ENCODE results near the gene HNRNPH1.
A peak's percentile ranks its signal among the peaks of the same experiment; 100 is the strongest.

DNA sequence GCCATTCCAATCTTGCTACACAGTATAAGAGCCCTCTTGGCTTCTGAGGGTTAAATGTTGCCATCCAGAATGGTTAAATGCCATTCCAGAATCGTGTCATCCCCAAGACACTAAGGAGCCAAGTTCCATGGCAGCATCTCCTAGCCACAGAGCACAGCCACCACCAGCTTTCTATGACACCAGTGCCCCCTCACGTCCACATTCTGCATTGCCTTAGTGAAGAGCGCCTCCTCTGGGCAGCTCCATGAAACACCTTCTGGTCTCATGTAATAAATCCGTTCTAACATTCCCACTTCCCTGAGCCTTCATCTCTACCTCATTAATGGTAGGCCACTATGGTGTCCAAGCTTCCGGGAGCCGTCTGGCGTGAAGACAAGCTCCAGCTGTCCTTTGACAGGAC is 44.9 kb upstream of the HNRNPH1 start:
- TF ChIP-seq, protein P1, sequence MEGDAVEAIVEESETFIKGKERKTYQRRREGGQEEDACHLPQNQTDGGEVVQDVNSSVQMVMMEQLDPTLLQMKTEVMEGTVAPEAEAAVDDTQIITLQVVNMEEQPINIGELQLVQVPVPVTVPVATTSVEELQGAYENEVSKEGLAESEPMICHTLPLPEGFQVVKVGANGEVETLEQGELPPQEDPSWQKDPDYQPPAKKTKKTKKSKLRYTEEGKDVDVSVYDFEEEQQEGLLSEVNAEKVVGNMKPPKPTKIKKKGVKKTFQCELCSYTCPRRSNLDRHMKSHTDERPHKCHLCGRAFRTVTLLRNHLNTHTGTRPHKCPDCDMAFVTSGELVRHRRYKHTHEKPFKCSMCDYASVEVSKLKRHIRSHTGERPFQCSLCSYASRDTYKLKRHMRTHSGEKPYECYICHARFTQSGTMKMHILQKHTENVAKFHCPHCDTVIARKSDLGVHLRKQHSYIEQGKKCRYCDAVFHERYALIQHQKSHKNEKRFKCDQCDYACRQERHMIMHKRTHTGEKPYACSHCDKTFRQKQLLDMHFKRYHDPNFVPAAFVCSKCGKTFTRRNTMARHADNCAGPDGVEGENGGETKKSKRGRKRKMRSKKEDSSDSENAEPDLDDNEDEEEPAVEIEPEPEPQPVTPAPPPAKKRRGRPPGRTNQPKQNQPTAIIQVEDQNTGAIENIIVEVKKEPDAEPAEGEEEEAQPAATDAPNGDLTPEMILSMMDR (IDR thresholded peaks at IDR 0.05), result peak in 3 of 4 experiments; percentile 31 to 60 (median 37)
- TF ChIP-seq POLR2AphosphoS5 (IDR thresholded peaks at IDR 0.05), result no peak
- TF ChIP-seq EP300 (IDR thresholded peaks at IDR 0.05), result no peak
- no peak for TF ChIP-seq POLR2A (IDR thresholded peaks at IDR 0.05)
